Sigmoid colon (tissue), 4 donors: ENCODE measurements around the gene WWC1.

Experiments
- CTCF ChIP-seq, 4 experiments: fragments of 450-650 bp in 3 of 4; fragments of 200-600 bp in 1 of 4; IDR thresholded peaks; one replicate each; pipeline ENCODE4 v1.5.1; 2016 to 2019; ENCODE audit warnings: antibody characterized with exemption in 4 of 4, mild to moderate bottlenecking in 3 of 4, moderate library complexity in 2 of 4
- EP300 ChIP-seq, 4 donors: sonication (generic); formaldehyde crosslinking; IDR thresholded peaks; one replicate each; pipeline ENCODE4 v1.6.1; 2017; ENCODE audit warnings: antibody characterized with exemption in 4 of 4

- no peak for TF ChIP-seq CTCF (IDR thresholded peaks at IDR 0.05)
- TF ChIP-seq EP300 (IDR thresholded peaks at IDR 0.05) = no peak
Measured at GRCh38 chr5:168382421-168382820, 91.0 kb downstream of the WWC1 start.
